Body of pancreas (tissue), 4 donors: ENCODE measurements around the gene PTTG1IP.

Experiments
- CTCF ChIP-seq, 7 experiments: fragments of 450-650 bp in 4 of 7; fragments of 200-600 bp in 3 of 7; sonication (generic) in 3 of 7; IDR thresholded peaks; one replicate each; pipeline ENCODE4 v1.5.1; 2016 to 2019; ENCODE audit warnings: antibody characterized with exemption in 7 of 7
- POLR2A ChIP-seq, 3 donors: fragments of 450-650 bp; IDR thresholded peaks; one replicate each; pipeline ENCODE4 v1.6.1; 2016; ENCODE audit warnings: antibody characterized with exemption in 3 of 3, mild to moderate bottlenecking in 2 of 3

- TF ChIP-seq CTCF (IDR thresholded peaks at IDR 0.05) = no peak
- no peak for TF ChIP-seq POLR2A (IDR thresholded peaks at IDR 0.05)
Observed at GRCh38 chr21:44842087-44842486, 31.4 kb downstream of the PTTG1IP start.
